ENCODE results near the gene VSIR. TPM values are rescaled to one million over a fixed set of nuclear protein-coding genes. Genes with fewer than 3 reads are reported as not detected.

VSIR gene
- total and polyA plus RNA-seq, 9 donors = 19.9 to 94.1 (median 57.2) TPM

Small RNAs within 50 kb of the gene (microRNA-seq; reads per million reads assigned to microRNA genes)
- gene MIR7152 = 0.18 to 0.75 (median 0.47) reads per million in 3 donors

Small RNAs within 50 kb of the gene (small RNA-seq; reads per million reads assigned to genes)
- gene MIR7152 = not detected

Other genes with a start within 250 kb of the VSIR start
- under 1 TPM; 0.11 to 0.45 (median 0.27) TPM for gene C10orf105, start 53.7 kb downstream of the VSIR start, total RNA-seq
- under 1 TPM; 0.20 to 0.27 TPM for gene C10orf105, start 53.7 kb downstream of the VSIR start, polyA plus RNA-seq
- gene PSAP, start 77.7 kb upstream of the VSIR start, total RNA-seq = 1,000 to 10,000 TPM in 4 of 7 donors, 100 to 1,000 TPM in 3; 632 to 1,246 (median 1,118) TPM
- 1,000 to 10,000 TPM in 1 of 2 donors, 100 to 1,000 TPM in 1; 916 to 3,407 TPM for gene PSAP, start 77.7 kb upstream of the VSIR start, polyA plus RNA-seq
- 10 to 100 TPM; 26.0 to 69.2 (median 36.1) TPM for gene CHST3, start 190.9 kb upstream of the VSIR start, total RNA-seq
- gene CHST3, start 190.9 kb upstream of the VSIR start, polyA plus RNA-seq = 10 to 100 TPM; 16.4 to 51.0 TPM